ENCODE data around the gene MBD3L2.

DNA sequence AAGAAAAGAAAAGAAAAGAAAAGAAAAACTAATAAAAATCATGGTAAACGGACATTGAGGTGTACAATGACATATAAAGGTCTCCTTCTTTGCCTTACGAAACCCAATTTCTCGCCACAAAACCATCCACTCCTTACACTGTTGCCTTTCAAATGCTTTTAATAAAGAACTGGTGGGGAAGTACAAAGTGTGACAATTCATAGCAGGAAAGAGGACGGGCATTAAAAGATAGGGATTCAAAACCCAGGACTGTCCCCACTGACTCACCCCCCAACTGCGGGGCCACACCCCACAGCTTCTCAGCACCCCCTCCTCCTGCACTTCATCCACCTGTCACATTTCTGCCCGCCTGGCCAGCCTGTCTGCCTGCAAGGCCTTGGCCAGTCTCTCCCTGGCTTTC is 30.3 kb upstream of the MBD3L2 start:
- no peak for TF ChIP-seq POLR2A (IDR thresholded peaks at IDR 0.05)
- TF ChIP-seq, protein P1, sequence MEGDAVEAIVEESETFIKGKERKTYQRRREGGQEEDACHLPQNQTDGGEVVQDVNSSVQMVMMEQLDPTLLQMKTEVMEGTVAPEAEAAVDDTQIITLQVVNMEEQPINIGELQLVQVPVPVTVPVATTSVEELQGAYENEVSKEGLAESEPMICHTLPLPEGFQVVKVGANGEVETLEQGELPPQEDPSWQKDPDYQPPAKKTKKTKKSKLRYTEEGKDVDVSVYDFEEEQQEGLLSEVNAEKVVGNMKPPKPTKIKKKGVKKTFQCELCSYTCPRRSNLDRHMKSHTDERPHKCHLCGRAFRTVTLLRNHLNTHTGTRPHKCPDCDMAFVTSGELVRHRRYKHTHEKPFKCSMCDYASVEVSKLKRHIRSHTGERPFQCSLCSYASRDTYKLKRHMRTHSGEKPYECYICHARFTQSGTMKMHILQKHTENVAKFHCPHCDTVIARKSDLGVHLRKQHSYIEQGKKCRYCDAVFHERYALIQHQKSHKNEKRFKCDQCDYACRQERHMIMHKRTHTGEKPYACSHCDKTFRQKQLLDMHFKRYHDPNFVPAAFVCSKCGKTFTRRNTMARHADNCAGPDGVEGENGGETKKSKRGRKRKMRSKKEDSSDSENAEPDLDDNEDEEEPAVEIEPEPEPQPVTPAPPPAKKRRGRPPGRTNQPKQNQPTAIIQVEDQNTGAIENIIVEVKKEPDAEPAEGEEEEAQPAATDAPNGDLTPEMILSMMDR (IDR thresholded peaks at IDR 0.05): no peak

All from thyroid gland (tissue), 4 donors.